Epithelial cell of umbilical artery (primary cell): ENCODE results near the gene MAP1LC3A. TPM values are rescaled to one million over a fixed set of nuclear protein-coding genes. Genes with fewer than 3 reads are reported as not detected.

Experiments used
- total RNA-seq: library from RNA; depleted of rRNA; stranded (reverse); fragments of >200 nt; gene quantifications from 2 replicates; pipeline ENCODE4 v1.2.3, GENCODE V29; 2014

The MAP1LC3A gene
- total RNA-seq = 15.8 and 18.5 TPM in 2 replicates

GRCh38 chr20:34558320-34559218 is at the start of gene MAP1LC3A:
Gene MAP1LC3A, plus strand, starts transcription at chr20:34558718. Its CDS starts 151 bp downstream, at chr20:34558869.

GRCh38 chr20:34516247-34517113 is 42.0 kb upstream of the MAP1LC3A start, which contains the start of gene DYNLRB1:
Gene DYNLRB1, plus strand, starts transcription at chr20:34516422. Its CDS starts 37 bp downstream, at chr20:34516459.

Other genes starting within 250 kb of the MAP1LC3A start
- gene ITCH, start 195.4 kb upstream of the MAP1LC3A start, total RNA-seq = 68.9 and 72.3 TPM in 2 replicates
- 14.9 and 23.7 TPM in 2 replicates for gene DYNLRB1, start 42.3 kb upstream of the MAP1LC3A start, total RNA-seq
- 5.8 and 7.1 TPM in 2 replicates for gene PIGU, start 118.4 kb downstream of the MAP1LC3A start, total RNA-seq
- gene TP53INP2, start 145.6 kb downstream of the MAP1LC3A start, total RNA-seq = 3.0 and 4.5 TPM in 2 replicates